OCI-LY7 (cell line): ENCODE measurements around the gene RRM1. TPM values are rescaled to one million over a fixed set of nuclear protein-coding genes. Genes with fewer than 3 reads are reported as not detected.

Experiments used
- BruUV-seq: library from RNA; stranded (reverse); fragments of 400-500 nt; replicated peaks from 2 replicates; lab custom pipeline; 2021; lab: Mats Ljungman, UMichigan
- CTCF ChIA-PET: fragments of 300-600 bp; sonication (Branson Sonifier 250); formaldehyde crosslinking; loops from one replicate; lab custom pipeline; 2022; ENCODE audit warnings: antibody characterized with exemption; ENCODE audit not compliant: unreplicated experiment; lab: Charles Lee
- POLR2A ChIA-PET: fragments of 300-600 bp; sonication (Branson Sonifier 250); formaldehyde crosslinking; loops from one replicate; lab custom pipeline; 2022; ENCODE audit warnings: antibody characterized with exemption; lab: Charles Lee
- DNase-seq: peaks from one replicate; pipeline ENCODE4 v3.0.0-alpha.2; 2015; ENCODE audit warnings: low spot score
- H2AFZ ChIP-seq: fragments of 200-600 bp; sonication (generic), shearing (Covaris generic); 2 replicates; pipeline ENCODE4 v1.6.1; 2014; ENCODE audit warnings: mild to moderate bottlenecking, antibody characterized with exemption, low read length, moderate library complexity
- H3K27ac ChIP-seq: fragments of 200-600 bp; sonication (generic); 2 replicates; pipeline ENCODE4 v1.5.1; 2014; ENCODE audit warnings: mixed run types, low read depth, mild to moderate bottlenecking, moderate library complexity, low read length, inconsistent platforms; ENCODE audit not compliant: poor library complexity, severe bottlenecking
- H3K36me3 ChIP-seq: fragments of 200-600 bp; sonication (generic); 2 replicates; pipeline ENCODE4 v1.6.1; 2014; ENCODE audit warnings: mild to moderate bottlenecking, antibody characterized with exemption, low read length, moderate library complexity, mixed read lengths; ENCODE audit not compliant: insufficient read depth
- H3K4me1 ChIP-seq: fragments of 200-600 bp; sonication (generic); 2 replicates; pipeline ENCODE4 v1.5.1; 2014; ENCODE audit warnings: mild to moderate bottlenecking, low read length; ENCODE audit not compliant: insufficient read depth, poor library complexity, severe bottlenecking
- H3K4me2 ChIP-seq: fragments of 200-600 bp; sonication (generic); 2 replicates; pipeline ENCODE4 v1.6.1; 2014; ENCODE audit warnings: mild to moderate bottlenecking, low read length
- H3K4me3 ChIP-seq: fragments of 200-600 bp; sonication (generic); 2 replicates; pipeline ENCODE4 v1.5.1; 2014; ENCODE audit warnings: mild to moderate bottlenecking, low read depth, low read length; ENCODE audit not compliant: poor library complexity, severe bottlenecking
- H3K79me2 ChIP-seq: fragments of 200-600 bp; sonication (generic); 2 replicates; pipeline ENCODE4 v1.6.1; 2016; ENCODE audit warnings: low read depth, mild to moderate bottlenecking, low read length, moderate library complexity, mixed read lengths; ENCODE audit not compliant: insufficient read depth
- H3K9me2 ChIP-seq: fragments of 200-600 bp; sonication (generic); 2 replicates; pipeline ENCODE4 v1.6.1; 2016; ENCODE audit warnings: mild to moderate bottlenecking, low read length, mixed read lengths; ENCODE audit not compliant: insufficient read depth
- H3K9me3 ChIP-seq: fragments of 200-600 bp; sonication (generic); 2 replicates; pipeline ENCODE4 v1.6.1; 2014; ENCODE audit warnings: mild to moderate bottlenecking, mixed run types, low read length, mixed read lengths
- H4K20me1 ChIP-seq: fragments of 200-600 bp; sonication (generic); 2 replicates; pipeline ENCODE4 v1.6.1; 2014; ENCODE audit warnings: mild to moderate bottlenecking, antibody characterized with exemption, low read length, moderate library complexity, mixed read lengths; ENCODE audit not compliant: insufficient read depth
- EZH2phosphoT487 ChIP-seq: fragments of 200-600 bp; sonication (generic); IDR thresholded peaks from 2 replicates; pipeline ENCODE4 v1.6.1; 2018; ENCODE audit warnings: low read depth, borderline replicate concordance, mild to moderate bottlenecking, mixed run types, antibody characterized with exemption, low read length, moderate library complexity, mixed read lengths
- intact Hi-C: fragments of 100-400 bp; cut with micrococcal nuclease; formaldehyde crosslinking; loops from one replicate; pipeline ENCODE4 v1.10.0; 2022; ENCODE audit not compliant: unreplicated experiment
- total RNA-seq, 2 experiments: library from RNA; depleted of rRNA in 1 of 2; stranded (reverse); fragments of >200 nt in 1 of 2; shearing (Covaris generic) in 1 of 2; gene quantifications; 2 replicates each; pipeline ENCODE4 v1.2.3, GENCODE V29; 2014 to 2022
- TF ChIP-seq, protein P1 (sequence below): fragments of 200-600 bp; sonication (generic); conservative IDR thresholded peaks from 2 replicates; pipeline ENCODE4 v1.5.1; 2014; ENCODE audit warnings: mild to moderate bottlenecking, antibody characterized with exemption, low read length, moderate library complexity, mixed read lengths

The RRM1 gene
- total RNA-seq, 2 experiments from 2014 or later, result 123 to 162 TPM

DNA sequence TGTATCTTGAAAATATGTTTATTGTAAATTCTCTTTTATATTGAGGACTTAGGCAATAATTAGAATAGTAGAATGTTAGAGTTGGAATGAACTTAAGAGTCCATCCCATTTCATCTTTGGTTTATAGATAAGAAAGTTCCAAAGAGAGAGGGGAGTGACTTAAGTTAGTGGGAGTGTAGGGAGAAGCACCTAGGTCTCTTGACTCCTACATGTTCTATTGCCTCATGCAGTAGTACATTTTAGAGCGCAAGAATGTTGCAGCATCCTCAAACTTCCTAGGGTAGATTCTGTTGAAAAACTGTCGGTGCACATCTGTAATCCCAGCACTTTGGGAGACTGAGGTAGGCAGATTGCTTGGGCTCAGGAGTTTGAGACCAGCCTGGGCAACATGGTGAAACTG is 8.7 kb downstream of the RRM1 start:
- H3K79me2 ChIP-seq, result peaks cover 67% of the 10 kb centered on the region
- H3K36me3 ChIP-seq, result peaks cover 92% of the 10 kb centered on the region
- no peak for DNase-seq
- POLR2A ChIA-PET, result no interaction called here
- H3K9me3 ChIP-seq, result no peaks in the 10 kb centered on the region
- CTCF ChIA-PET, result no interaction called here
- H3K27ac ChIP-seq, result no peak overlapping the region
- no TSS peak for BruUV-seq
- H3K9me2 ChIP-seq, result no peaks in the 10 kb centered on the region
- intact Hi-C loops, result no loop called here
- TF ChIP-seq, protein P1, sequence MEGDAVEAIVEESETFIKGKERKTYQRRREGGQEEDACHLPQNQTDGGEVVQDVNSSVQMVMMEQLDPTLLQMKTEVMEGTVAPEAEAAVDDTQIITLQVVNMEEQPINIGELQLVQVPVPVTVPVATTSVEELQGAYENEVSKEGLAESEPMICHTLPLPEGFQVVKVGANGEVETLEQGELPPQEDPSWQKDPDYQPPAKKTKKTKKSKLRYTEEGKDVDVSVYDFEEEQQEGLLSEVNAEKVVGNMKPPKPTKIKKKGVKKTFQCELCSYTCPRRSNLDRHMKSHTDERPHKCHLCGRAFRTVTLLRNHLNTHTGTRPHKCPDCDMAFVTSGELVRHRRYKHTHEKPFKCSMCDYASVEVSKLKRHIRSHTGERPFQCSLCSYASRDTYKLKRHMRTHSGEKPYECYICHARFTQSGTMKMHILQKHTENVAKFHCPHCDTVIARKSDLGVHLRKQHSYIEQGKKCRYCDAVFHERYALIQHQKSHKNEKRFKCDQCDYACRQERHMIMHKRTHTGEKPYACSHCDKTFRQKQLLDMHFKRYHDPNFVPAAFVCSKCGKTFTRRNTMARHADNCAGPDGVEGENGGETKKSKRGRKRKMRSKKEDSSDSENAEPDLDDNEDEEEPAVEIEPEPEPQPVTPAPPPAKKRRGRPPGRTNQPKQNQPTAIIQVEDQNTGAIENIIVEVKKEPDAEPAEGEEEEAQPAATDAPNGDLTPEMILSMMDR, result no peak
- TF ChIP-seq EZH2phosphoT487, result no peak
- peaks cover 17% of the 10 kb centered on the region for H3K4me1 ChIP-seq
- no peak overlapping the region for H2AFZ ChIP-seq
- H4K20me1 ChIP-seq, result peaks cover 21% of the 10 kb centered on the region
- no peak overlapping the region for H3K4me3 ChIP-seq
- H3K4me2 ChIP-seq, result no peak overlapping the region

DNA sequence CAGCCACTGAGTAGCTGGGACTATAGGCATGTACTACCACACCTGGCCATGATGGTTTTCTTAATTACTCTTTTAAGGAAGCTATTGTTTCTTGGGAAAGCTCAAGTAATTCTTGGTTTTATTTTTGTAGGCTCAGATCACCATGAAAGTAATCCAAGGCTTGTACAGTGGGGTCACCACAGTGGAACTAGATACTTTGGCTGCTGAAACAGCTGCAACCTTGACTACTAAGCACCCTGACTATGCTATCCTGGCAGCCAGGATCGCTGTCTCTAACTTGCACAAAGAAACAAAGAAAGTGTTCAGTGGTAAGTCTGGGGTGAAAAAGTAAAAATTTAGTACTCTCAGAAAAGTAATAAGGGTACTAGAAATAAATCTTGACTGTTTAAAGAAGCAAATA is 11.3 kb downstream of the RRM1 start:
- no peak overlapping the region for H3K27ac ChIP-seq
- TF ChIP-seq EZH2phosphoT487, result no peak
- TF ChIP-seq, protein P1, result no peak
- no peak overlapping the region for H3K4me3 ChIP-seq
- H3K9me2 ChIP-seq, result no peaks in the 10 kb centered on the region
- peaks cover 95% of the 10 kb centered on the region for H3K36me3 ChIP-seq
- H2AFZ ChIP-seq, result no peak overlapping the region
- intact Hi-C loops, result no loop called here
- H3K9me3 ChIP-seq, result no peaks in the 10 kb centered on the region
- peaks cover 8% of the 10 kb centered on the region; the same call in 1 of the 2 replicates for H4K20me1 ChIP-seq
- CTCF ChIA-PET, result no interaction called here
- no peak overlapping the region for H3K4me2 ChIP-seq
- no peaks in the 10 kb centered on the region for H3K4me1 ChIP-seq
- BruUV-seq, result no TSS peak
- peaks cover 41% of the 10 kb centered on the region for H3K79me2 ChIP-seq
- POLR2A ChIA-PET, result interaction anchor here (0.6 to 1.4 kb wide), 2 partner anchors 10 to 393 kb away, joined by 4 read pairs; no protein-coding TSS in a partner anchor
- DNase-seq, result no peak

DNA sequence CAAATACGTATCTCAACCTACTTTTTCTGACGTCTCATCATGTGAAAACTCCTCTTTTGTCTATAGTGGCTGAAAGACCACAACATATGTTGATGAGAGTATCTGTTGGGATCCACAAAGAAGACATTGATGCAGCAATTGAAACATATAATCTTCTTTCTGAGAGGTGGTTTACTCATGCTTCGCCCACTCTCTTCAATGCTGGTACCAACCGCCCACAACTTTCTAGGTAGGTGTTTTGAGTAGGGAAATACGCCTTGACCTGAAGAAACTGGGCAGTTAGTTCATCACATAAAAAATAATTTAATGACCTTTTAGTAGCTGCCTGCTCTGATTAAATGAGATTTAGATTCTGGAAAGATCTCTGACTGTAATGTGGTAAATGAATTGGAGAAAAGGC is 17.2 kb downstream of the RRM1 start:
- H4K20me1 ChIP-seq, result no peaks in the 10 kb centered on the region
- no peak overlapping the region for H3K4me3 ChIP-seq
- H3K4me2 ChIP-seq, result no peak overlapping the region
- ChIA-PET POLR2A (interaction anchor here (0.7 to 0.8 kb wide), 2 partner anchors 13 to 15 kb away, joined by 3 to 4 read pairs; no protein-coding TSS in a partner anchor), CTCF (no interaction called here)
- intact Hi-C loops, result no loop called here
- no peak overlapping the region for H2AFZ ChIP-seq
- H3K79me2 ChIP-seq, result no peaks in the 10 kb centered on the region
- H3K36me3 ChIP-seq, result peaks cover 98% of the 10 kb centered on the region
- DNase-seq, result no peak
- no peaks in the 10 kb centered on the region for H3K9me2 ChIP-seq
- H3K9me3 ChIP-seq, result no peaks in the 10 kb centered on the region
- BruUV-seq, result no TSS peak
- no peaks in the 10 kb centered on the region for H3K4me1 ChIP-seq
- no peak for TF ChIP-seq EZH2phosphoT487
- TF ChIP-seq, protein P1, result no peak
- H3K27ac ChIP-seq, result no peak overlapping the region
